ENCODE results near the gene GATB.

DNA sequence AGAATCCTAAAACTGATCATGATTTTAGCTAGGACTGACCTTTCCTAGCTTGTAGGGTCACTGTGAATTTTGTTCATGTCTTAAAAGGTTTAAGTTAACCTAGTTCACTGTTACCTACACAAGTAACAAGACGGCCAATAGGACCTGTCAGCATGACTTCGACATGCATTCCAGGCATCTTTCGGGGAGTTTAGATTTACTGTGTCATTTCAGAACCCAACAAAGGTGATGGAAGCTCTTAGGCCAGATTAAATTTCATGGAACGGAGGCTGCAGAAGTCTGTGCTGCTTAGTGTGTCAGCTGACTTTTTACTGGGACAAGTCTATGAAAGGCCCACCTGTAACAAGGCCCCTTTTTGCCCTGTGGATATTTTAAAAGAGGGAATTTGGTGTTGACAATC, 93.1 kb downstream of the GATB start:
- no peak for TF ChIP-seq GABPA (IDR thresholded peaks at IDR 0.05; ENCODE audit: low read depth)
- TF ChIP-seq, protein P1, sequence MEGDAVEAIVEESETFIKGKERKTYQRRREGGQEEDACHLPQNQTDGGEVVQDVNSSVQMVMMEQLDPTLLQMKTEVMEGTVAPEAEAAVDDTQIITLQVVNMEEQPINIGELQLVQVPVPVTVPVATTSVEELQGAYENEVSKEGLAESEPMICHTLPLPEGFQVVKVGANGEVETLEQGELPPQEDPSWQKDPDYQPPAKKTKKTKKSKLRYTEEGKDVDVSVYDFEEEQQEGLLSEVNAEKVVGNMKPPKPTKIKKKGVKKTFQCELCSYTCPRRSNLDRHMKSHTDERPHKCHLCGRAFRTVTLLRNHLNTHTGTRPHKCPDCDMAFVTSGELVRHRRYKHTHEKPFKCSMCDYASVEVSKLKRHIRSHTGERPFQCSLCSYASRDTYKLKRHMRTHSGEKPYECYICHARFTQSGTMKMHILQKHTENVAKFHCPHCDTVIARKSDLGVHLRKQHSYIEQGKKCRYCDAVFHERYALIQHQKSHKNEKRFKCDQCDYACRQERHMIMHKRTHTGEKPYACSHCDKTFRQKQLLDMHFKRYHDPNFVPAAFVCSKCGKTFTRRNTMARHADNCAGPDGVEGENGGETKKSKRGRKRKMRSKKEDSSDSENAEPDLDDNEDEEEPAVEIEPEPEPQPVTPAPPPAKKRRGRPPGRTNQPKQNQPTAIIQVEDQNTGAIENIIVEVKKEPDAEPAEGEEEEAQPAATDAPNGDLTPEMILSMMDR (IDR thresholded peaks at IDR 0.05; ENCODE audit: insufficient read depth, low read length) = no peak
- TF ChIP-seq, protein P2, sequence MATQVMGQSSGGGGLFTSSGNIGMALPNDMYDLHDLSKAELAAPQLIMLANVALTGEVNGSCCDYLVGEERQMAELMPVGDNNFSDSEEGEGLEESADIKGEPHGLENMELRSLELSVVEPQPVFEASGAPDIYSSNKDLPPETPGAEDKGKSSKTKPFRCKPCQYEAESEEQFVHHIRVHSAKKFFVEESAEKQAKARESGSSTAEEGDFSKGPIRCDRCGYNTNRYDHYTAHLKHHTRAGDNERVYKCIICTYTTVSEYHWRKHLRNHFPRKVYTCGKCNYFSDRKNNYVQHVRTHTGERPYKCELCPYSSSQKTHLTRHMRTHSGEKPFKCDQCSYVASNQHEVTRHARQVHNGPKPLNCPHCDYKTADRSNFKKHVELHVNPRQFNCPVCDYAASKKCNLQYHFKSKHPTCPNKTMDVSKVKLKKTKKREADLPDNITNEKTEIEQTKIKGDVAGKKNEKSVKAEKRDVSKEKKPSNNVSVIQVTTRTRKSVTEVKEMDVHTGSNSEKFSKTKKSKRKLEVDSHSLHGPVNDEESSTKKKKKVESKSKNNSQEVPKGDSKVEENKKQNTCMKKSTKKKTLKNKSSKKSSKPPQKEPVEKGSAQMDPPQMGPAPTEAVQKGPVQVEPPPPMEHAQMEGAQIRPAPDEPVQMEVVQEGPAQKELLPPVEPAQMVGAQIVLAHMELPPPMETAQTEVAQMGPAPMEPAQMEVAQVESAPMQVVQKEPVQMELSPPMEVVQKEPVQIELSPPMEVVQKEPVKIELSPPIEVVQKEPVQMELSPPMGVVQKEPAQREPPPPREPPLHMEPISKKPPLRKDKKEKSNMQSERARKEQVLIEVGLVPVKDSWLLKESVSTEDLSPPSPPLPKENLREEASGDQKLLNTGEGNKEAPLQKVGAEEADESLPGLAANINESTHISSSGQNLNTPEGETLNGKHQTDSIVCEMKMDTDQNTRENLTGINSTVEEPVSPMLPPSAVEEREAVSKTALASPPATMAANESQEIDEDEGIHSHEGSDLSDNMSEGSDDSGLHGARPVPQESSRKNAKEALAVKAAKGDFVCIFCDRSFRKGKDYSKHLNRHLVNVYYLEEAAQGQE (IDR thresholded peaks at IDR 0.05; ENCODE audit: insufficient replicate concordance, low read depth) = no peak

Measured in HL-60 (cell line).